ENCODE results near the gene EEF1G. TPM values are rescaled to one million over a fixed set of nuclear protein-coding genes. Genes with fewer than 3 reads are reported as not detected.

The EEF1G gene
- total RNA-seq, 1 experiment from 2014 or later: 1,119 TPM

- peaks cover 50% of the 10 kb centered on the region for H3K4me1 ChIP-seq (ENCODE audit: control insufficient read depth, insufficient read depth, low read length)
- no peaks in the 10 kb centered on the region for H3K27me3 ChIP-seq (ENCODE audit: control insufficient read depth, insufficient read depth, low read length)
- H3K9me3 ChIP-seq (ENCODE audit: control insufficient read depth, insufficient read depth, low read depth, low read length): no peaks in the 10 kb centered on the region
- ATAC-seq (no peak), DNase-seq (ENCODE audit: low read depth, low spot score) (no peak)
- ChIA-PET POLR2A (interaction anchor here (0.6 kb wide), 1 partner anchor 56 kb away, joined by 3 read pairs; the partner anchor contains the start of gene B3GAT3), CTCF (no interaction called here)
- TSS peak; percentile 32 for BruUV-seq (replicated peaks)
- peaks cover 27% of the 10 kb centered on the region for H3K36me3 ChIP-seq (ENCODE audit: control insufficient read depth, insufficient read depth, low read length)
- no peak for TF ChIP-seq TCF7L2 (IDR thresholded peaks at IDR 0.05; ENCODE audit: low read depth, low read length)
- TF ChIP-seq POLR2AphosphoS5 (IDR thresholded peaks at IDR 0.05; ENCODE audit: low read depth, low read length): no peak
- TF ChIP-seq SIN3A (IDR thresholded peaks at IDR 0.05; ENCODE audit: borderline replicate concordance, insufficient read depth, low read depth, low read length): no peak
- TF ChIP-seq REST (IDR thresholded peaks at IDR 0.05; ENCODE audit: insufficient read depth in 1 of 2, low read depth in 2 of 2, low read length in 1 of 2): no peak
- TF ChIP-seq CTCF (IDR thresholded peaks at IDR 0.05): no peak
- H3K4me3 ChIP-seq (ENCODE audit: low read depth in 2 of 2, low read length in 2 of 2): no peak overlapping the region
- H3K27ac ChIP-seq (ENCODE audit: low read length): peak overlapping the region; percentile 41
- intact Hi-C loops (cut with micrococcal nuclease; ENCODE audit: unreplicated experiment) (no loop called here), in situ Hi-C loops (cut with HindIII; ENCODE audit: low pct_unique_long_range_greater_than_20kb, low sequenced_read_pairs) (no loop called here)
These were observed 7.4 kb downstream of the EEF1G start for GRCh38 chr11:62566247-62566646.

- in situ Hi-C loops (cut with HindIII; ENCODE audit: low pct_unique_long_range_greater_than_20kb, low sequenced_read_pairs): no loop called here
- Histone ChIP-seq H3K36me3 (ENCODE audit: control insufficient read depth, insufficient read depth, low read length) (peaks cover 23% of the 10 kb centered on the region), H3K27me3 (ENCODE audit: control insufficient read depth, insufficient read depth, low read length) (no peaks in the 10 kb centered on the region), H3K27ac (ENCODE audit: low read length) (peak overlapping the region; percentile 41), H3K9me3 (ENCODE audit: control insufficient read depth, insufficient read depth, low read depth, low read length) (no peaks in the 10 kb centered on the region), H3K4me1 (ENCODE audit: control insufficient read depth, insufficient read depth, low read length) (peaks cover 53% of the 10 kb centered on the region), H3K4me3 (ENCODE audit: low read depth in 2 of 2, low read length in 2 of 2) (no peak overlapping the region)
- intact Hi-C loops (cut with micrococcal nuclease; ENCODE audit: unreplicated experiment): no loop called here
- no TSS peak for BruUV-seq (replicated peaks)
- no peak for DNase-seq (ENCODE audit: low read depth, low spot score)
- CTCF ChIA-PET: interaction anchor here (0.6 kb wide), 1 partner anchor 47 kb away, joined by 7 read pairs; no protein-coding TSS in a partner anchor
- TF ChIP-seq SIN3A (IDR thresholded peaks at IDR 0.05; ENCODE audit: borderline replicate concordance, insufficient read depth, low read depth, low read length) (no peak), TCF7L2 (IDR thresholded peaks at IDR 0.05; ENCODE audit: low read depth, low read length) (no peak), REST (IDR thresholded peaks at IDR 0.05; ENCODE audit: insufficient read depth in 1 of 2, low read depth in 2 of 2, low read length in 1 of 2) (no peak), CTCF (IDR thresholded peaks at IDR 0.05) (no peak)
- POLR2A ChIA-PET: interaction anchor here (0.7 kb wide), 1 partner anchor 23 kb away, joined by 3 read pairs; no protein-coding TSS in a partner anchor
- no peak for ATAC-seq
These were observed 8.4 kb downstream of the EEF1G start for GRCh38 chr11:62565100-62565802.
